OCI-LY3 (cell line): Measurements from ENCODE around the gene TRIM62.
"Not testable (repeated sequence)": the region's sequence is repeated elsewhere in the genome, so short reads cannot be mapped to it uniquely, and the experiment has no call there.

Experiments used
- CTCF ChIP-seq: fragments of 200-600, 300-600 bp; sonication (generic); IDR thresholded peaks from 2 replicates; pipeline ENCODE4 v1.5.1; 2014; ENCODE audit warnings: antibody characterized with exemption, low read length, low read depth
- EZH2phosphoT487 ChIP-seq: fragments of 200-600 bp; shearing (Covaris generic); IDR thresholded peaks from 2 replicates; pipeline ENCODE4 v1.6.1; 2018; ENCODE audit warnings: antibody characterized with exemption, mixed run types, low read depth

GRCh38 chr1:33136041-33136440, 45.8 kb downstream of the TRIM62 start:
- not testable (repeated sequence) for TF ChIP-seq CTCF, EZH2phosphoT487
